ENCODE data around the gene WFDC9.
"Not testable (repeated sequence)": the region's sequence is repeated elsewhere in the genome, so short reads cannot be mapped to it uniquely, and the experiment has no call there.

Gene WFDC9

GRCh38 chr20:45589725-45590124 lies 41.4 kb downstream of the WFDC9 start:
- DNase-seq, result no peak

- no peak for DNase-seq
These were observed 42.3 kb downstream of the WFDC9 start for GRCh38 chr20:45588800-45589199.

- DNase-seq, result not testable (repeated sequence)
These were observed 45.1 kb downstream of the WFDC9 start for GRCh38 chr20:45585986-45586385.

GRCh38 chr20:45584294-45584693 lies 46.8 kb downstream of the WFDC9 start:
- DNase-seq, result not testable (repeated sequence)

- no peak for DNase-seq
These were observed 47.6 kb downstream of the WFDC9 start for GRCh38 chr20:45583502-45583901.

GRCh38 chr20:45581702-45582101 lies 49.4 kb downstream of the WFDC9 start:
- no peak for DNase-seq

GRCh38 chr20:45579184-45579583 lies 51.9 kb downstream of the WFDC9 start, which contains the start of gene WFDC8:
WFDC8 (minus strand) TSS chr20:45579284; CDS start chr20:45579247, 37 bp downstream.
- DNase-seq, result no peak

- no peak for DNase-seq
These were observed 52.9 kb downstream of the WFDC9 start for GRCh38 chr20:45578231-45578630.

- DNase-seq, result no peak
These were observed 54.1 kb downstream of the WFDC9 start for GRCh38 chr20:45576995-45577394.

GRCh38 chr20:45575931-45576330 lies 55.2 kb downstream of the WFDC9 start:
- no peak for DNase-seq

- not testable (repeated sequence) for DNase-seq
These were observed 61.4 kb downstream of the WFDC9 start for GRCh38 chr20:45569650-45570049.

GRCh38 chr20:45564760-45565276 lies 66.3 kb downstream of the WFDC9 start:
- no peak for DNase-seq

All from CD4-positive, alpha-beta T cell treated with Interleukin-6 for 4 hours (primary cell).